NCI-H2081 treated with DMSO at 0.1 percent for 48 hours (cell line): ENCODE data around the gene GTPBP3.

Experiments
- DNase-seq: peaks from one replicate; lab custom pipeline; 2025; lab: John Stamatoyannopoulos, UW

The GTPBP3 gene

DNA sequence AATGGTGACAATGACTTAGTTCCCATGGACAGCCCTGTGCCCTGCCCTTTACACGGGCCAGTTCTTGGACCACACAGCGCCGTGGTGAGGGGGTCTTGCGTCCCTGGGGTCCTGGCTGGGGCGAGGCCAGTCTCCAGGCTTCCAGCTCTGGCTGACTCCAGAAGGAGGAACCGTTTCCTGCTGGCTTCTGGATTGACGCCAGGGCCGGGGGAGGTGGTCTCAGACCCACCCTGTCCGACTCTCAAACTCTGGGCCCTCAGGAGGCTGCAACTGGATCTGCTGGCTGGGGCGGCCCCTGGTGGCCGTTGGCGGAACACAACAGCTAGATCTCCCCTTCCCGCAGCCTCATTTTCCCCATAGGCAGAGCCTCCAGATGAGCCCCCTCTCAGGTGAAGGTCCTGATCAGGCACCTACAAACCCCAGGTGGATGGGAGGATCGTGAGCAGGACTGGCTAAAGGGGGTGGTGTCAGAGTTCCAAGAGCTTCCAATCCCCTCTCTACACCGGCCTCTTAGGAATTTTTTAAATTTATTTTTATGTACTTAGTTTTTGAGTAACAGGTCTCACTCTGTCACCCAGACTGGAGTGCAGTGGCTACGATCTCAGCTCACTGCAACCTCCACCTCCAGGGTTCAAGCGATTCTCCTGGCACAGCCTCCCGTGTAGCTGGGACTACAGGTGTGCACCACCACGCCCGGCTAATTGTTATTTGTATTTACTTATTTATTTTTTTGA lies 48.7 kb downstream of the GTPBP3 start:
- no peak for DNase-seq

DNA sequence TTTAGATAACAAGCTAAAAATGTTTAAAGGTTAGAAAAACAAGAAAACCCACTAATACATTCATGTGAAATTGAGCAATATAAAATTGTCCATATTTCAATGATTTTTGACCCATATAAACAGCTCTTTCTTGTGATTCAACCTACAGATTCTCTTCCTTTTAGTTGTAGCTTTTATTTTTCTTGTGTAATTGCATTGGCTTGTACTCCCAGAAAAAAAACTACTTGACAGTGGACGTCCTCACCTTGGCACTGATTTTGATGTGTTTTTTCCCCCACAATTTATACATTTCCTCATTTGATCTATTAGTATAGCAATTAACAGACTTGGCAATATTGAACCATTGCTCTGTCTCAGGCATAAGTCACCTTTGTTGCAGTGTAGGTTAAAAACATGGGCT lies 51.9 kb downstream of the GTPBP3 start:
- DNase-seq: no peak

DNA sequence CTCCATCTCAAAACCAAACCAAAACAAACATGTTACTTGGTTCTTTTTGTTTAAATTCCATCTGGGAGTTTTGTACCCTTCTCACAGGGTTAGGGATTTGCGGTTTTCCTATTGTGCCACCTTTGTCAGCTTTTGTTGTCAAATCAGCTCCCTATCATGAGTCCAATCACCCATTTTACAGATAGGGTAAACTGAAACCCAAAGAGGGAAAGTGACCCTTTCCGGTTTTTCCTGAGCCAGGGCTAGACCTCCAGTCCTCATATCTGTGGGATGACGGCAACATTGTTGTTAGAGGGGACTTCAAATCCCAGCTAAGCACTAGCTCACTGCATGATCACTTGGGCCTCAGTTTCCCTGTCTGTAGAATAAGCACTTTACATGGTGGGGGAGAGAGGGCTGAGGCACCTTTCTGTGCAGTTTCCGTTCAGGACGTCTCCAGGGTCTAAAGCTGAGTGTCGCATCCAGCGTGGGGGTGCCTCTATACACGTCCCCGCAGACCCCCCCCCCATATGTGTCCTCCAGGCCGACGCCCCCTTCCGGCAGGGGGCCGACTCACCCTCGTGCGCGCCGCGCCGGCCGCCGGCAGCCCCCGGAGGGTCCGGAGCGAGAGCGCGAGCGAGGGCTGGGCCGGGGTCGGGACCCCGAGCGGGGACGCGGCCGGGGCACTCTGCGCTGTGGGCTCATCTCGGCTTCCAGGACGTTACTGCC lies 52.8 kb downstream of the GTPBP3 start:
- DNase-seq: no peak

DNA sequence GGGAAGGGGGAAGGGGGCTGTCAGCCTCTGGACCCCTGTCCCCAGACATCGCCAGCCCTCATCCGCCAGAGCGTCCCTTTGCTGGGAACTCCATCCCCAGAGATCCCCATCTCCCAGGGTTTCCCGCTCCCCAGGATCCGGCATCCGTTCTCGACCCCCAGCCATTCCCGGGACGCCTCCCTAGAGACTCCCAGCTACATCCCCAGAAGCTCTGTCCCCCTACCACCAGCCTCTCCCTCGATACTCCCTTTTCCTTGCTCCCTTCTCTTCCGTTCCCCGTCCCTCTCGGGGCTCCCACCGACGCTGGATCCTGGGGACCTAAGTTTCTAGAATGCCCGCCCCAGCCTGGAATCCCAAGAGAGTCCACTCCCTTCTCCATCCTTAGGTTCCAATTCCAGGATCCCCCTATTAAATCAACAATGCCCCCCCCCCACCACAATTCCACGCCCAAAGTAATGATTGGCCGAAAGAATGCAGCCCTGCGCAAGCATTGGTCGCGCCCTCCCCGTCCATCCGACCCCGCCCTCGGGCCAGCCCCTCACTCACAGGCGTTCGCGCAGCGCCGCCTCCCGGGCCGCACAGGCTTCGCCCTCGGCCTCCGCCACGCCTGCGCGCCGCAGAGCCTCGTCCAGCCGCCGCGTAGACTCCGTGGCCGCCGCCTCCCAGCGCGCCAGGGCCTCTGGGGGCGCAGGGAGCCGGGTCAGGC lies 53.5 kb downstream of the GTPBP3 start:
- peak; percentile 31 for DNase-seq

DNA sequence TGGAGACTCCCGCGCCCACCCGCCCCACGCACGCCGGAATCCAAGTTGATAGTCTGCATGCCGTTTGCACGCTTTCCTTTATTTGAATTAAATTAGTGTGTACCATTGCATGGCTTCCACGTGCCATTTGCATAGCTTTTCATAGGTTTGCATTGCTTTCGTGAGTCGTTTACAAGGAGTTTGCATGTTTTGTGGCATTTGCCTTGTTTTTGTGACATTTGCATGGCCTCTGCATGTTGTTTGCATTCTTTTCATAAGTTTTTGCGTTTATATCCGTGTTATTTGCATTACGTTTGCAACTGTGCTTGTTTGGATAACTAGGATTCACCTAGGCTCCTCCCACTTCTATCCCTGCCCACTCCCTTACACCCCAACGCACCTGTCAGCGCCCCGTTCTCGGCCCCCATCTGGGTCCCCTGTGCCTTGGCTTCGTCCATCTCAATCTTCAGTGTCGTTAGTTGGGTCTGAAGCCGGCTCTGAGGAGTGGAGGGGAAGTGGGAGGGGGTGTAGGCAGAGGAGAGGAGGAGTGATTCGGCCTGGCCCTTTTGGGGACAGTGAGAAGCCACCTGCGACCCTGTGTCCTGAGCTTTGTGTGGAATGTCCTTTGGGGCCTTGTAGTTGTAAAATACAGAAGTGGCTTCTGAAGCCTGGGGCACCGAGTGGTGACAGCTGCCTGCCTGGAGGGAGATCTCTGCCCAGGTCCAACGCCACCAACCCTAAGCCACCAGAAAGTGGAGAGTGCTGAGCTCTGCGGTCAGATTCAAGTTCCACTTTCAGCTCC lies 54.2 kb downstream of the GTPBP3 start:
- DNase-seq: no peak
